Measurements from ENCODE around the gene CLSTN2. TPM values are rescaled to one million over a fixed set of nuclear protein-coding genes. Genes with fewer than 3 reads are reported as not detected.

CLSTN2 gene
- total and polyA plus RNA-seq, 2 of the 4 experiments (the other 2 are of a cell fraction) = under 0.01 to 0.07 TPM

DNA sequence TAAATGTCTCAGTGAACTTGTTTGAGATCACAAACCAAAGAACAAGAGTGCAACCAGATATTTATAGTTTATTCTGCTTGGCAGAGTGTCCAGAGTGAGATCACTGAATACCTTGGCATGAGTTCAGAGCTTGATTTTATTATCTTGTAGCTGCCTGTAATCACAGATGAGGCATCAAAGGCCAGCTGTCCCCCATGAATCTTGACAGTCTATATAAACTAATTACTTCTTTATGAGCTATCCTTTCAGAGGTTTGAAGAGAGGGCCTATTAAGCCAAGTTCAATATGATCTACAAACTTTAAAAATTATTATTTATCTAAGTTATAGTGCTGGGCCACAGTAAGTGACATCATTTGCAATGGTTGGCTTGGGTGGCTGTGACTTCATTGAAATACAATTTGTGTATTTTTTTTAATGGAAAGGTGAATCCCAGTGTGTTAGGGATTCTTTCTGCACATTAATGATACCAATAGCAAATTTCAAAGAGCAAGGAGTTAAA lies 251.5 kb downstream of the CLSTN2 start:
- no peak overlapping the region for H2AK5ac ChIP-seq (ENCODE audit: low read depth, low read length)
- dilution Hi-C loops (cut with HindIII; ENCODE audit: low sequenced_read_pairs, unreplicated experiment) = no loop called here
- no peak overlapping the region for H2BK20ac ChIP-seq (ENCODE audit: low read depth, low read length)
- no peaks in the 10 kb centered on the region for H3K79me1 ChIP-seq (ENCODE audit: low read depth in 1 of 2, low read length in 2 of 2)
- H3K4me1 ChIP-seq (ENCODE audit: control insufficient read depth, insufficient read depth, low read length) = no peaks in the 10 kb centered on the region
- H3K27ac ChIP-seq (ENCODE audit: insufficient read depth, low read length) = no peak overlapping the region
- no peaks in the 10 kb centered on the region for H3K9me3 ChIP-seq (ENCODE audit: control insufficient read depth, insufficient read depth, low read length)
- no peak overlapping the region for H3K9ac ChIP-seq (ENCODE audit: low read depth, low read length)
- POLR2A ChIA-PET (ENCODE audit: unreplicated experiment) = no interaction called here
- H3K18ac ChIP-seq (ENCODE audit: low read depth, low read length) = no peak overlapping the region
- H4K91ac ChIP-seq (ENCODE audit: insufficient read depth, low read depth, low read length) = no peak overlapping the region
- no peak overlapping the region for H3K56ac ChIP-seq (ENCODE audit: extremely low read depth, insufficient read depth, low read length)
- no peaks in the 10 kb centered on the region for H3K27me3 ChIP-seq (ENCODE audit: control insufficient read depth, insufficient read depth, low read length)
- no peak overlapping the region for H2BK5ac ChIP-seq (ENCODE audit: low read depth, low read length, poor library complexity, severe bottlenecking)
- H4K20me1 ChIP-seq (ENCODE audit: insufficient read depth, low read length) = no peaks in the 10 kb centered on the region
- no TSS peak for BruUV-seq (replicated peaks)
- H2AK9ac ChIP-seq (replicated peaks; ENCODE audit: low read depth, low read length, poor library complexity) = no peak overlapping the region
- CTCF ChIA-PET = no interaction called here
- TF ChIP-seq MXI1 (IDR thresholded peaks at IDR 0.05; ENCODE audit: borderline replicate concordance, low read depth, low read length) = no peak
- no peak for TF ChIP-seq BHLHE40 (IDR thresholded peaks at IDR 0.05; ENCODE audit: low read depth, low read length)
- TF ChIP-seq RAD21 (IDR thresholded peaks at IDR 0.05; ENCODE audit: low read length) = no peak
- TF ChIP-seq SMC3 (IDR thresholded peaks at IDR 0.05; ENCODE audit: low read depth, low read length) = no peak
- TF ChIP-seq RFX5 (IDR thresholded peaks at IDR 0.05; ENCODE audit: low read depth, low read length) = no peak
- no peak for TF ChIP-seq FOS (IDR thresholded peaks at IDR 0.05; ENCODE audit: low read depth, low read length)
- no peak for TF ChIP-seq MAFK (IDR thresholded peaks at IDR 0.05; ENCODE audit: low read depth, low read length)
- TF ChIP-seq, protein P1, sequence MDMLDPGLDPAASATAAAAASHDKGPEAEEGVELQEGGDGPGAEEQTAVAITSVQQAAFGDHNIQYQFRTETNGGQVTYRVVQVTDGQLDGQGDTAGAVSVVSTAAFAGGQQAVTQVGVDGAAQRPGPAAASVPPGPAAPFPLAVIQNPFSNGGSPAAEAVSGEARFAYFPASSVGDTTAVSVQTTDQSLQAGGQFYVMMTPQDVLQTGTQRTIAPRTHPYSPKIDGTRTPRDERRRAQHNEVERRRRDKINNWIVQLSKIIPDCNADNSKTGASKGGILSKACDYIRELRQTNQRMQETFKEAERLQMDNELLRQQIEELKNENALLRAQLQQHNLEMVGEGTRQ (IDR thresholded peaks at IDR 0.05; ENCODE audit: low read depth, low read length) = no peak
- TF ChIP-seq MAZ (IDR thresholded peaks at IDR 0.05; ENCODE audit: borderline replicate concordance, low read depth, low read length) = no peak
- no peak overlapping the region for H3K23ac ChIP-seq (ENCODE audit: low read depth, low read length)
- no peak overlapping the region for H2BK15ac ChIP-seq (ENCODE audit: low read depth, low read length)
- H2BK120ac ChIP-seq (ENCODE audit: low read depth, low read length) = no peak overlapping the region
- H4K5ac ChIP-seq (ENCODE audit: low read depth, low read length) = no peak overlapping the region
- H3K36me3 ChIP-seq (ENCODE audit: control insufficient read depth, insufficient read depth, low read length) = no peaks in the 10 kb centered on the region
- H2AFZ ChIP-seq (replicated peaks; ENCODE audit: low read length, poor library complexity) = no peak overlapping the region
- peak; percentile 50 for DNase-seq
- ATAC-seq (ENCODE audit: low read depth) = no peak
- H3K4ac ChIP-seq (ENCODE audit: low read depth, low read length) = no peak overlapping the region
- no peak overlapping the region for H3K14ac ChIP-seq (replicated peaks; ENCODE audit: low read depth, low read length)
- H3K9me1 ChIP-seq (ENCODE audit: insufficient read depth, low read length) = no peaks in the 10 kb centered on the region
- in situ Hi-C loops (cut with MboI; ENCODE audit: low sequenced_read_pairs) = no loop called here
- intact Hi-C loops (cut with micrococcal nuclease) = no loop called here
- H4K8ac ChIP-seq (ENCODE audit: low read depth in 2 of 2, low read length in 2 of 2) = no peak overlapping the region
- no peak overlapping the region for H3K4me2 ChIP-seq (ENCODE audit: low read depth, low read length)
- H3K4me3 ChIP-seq (ENCODE audit: insufficient read depth, low read depth, low read length) = no peak overlapping the region

All from IMR-90 (cell line).